Ovary (tissue), 9 donors: ENCODE measurements around the gene USP6NL. TPM values are rescaled to one million over a fixed set of nuclear protein-coding genes. Genes with fewer than 3 reads are reported as not detected.

Experiments
- DNase-seq, 5 donors: peaks; one replicate each; pipeline ENCODE4 v3.0.0-alpha.2; 2019 to 2020
- H3K27ac ChIP-seq, 2 donors: fragments of 200-600 bp; one replicate each; pipeline versions ENCODE4 v1.5.1 to v1.8.0; 2019 to 2022
- H3K27me3 ChIP-seq: fragments of 200-600 bp; one replicate; pipeline ENCODE4 v1.8.0; 2022
- H3K36me3 ChIP-seq: fragments of 200-600 bp; sonication (generic); one replicate; pipeline ENCODE4 v1.5.1; 2019
- H3K4me1 ChIP-seq: one replicate; pipeline ENCODE4 v1.8.1; 2013; ENCODE audit warnings: mild to moderate bottlenecking, moderate library complexity; ENCODE audit not compliant: insufficient read depth
- H3K4me3 ChIP-seq: fragments of 200-600 bp; sonication (generic); one replicate; pipeline ENCODE4 v1.5.1; 2017
- H3K9me3 ChIP-seq, 2 donors: fragments of 200-600 bp in 1 of 2; sonication (generic) in 1 of 2; one replicate each; pipeline versions ENCODE4 v1.5.1 to v1.8.1; 2013 to 2019; ENCODE audit warnings: mild to moderate bottlenecking in 1 of 2, moderate library complexity in 1 of 2
- CTCF ChIP-seq, 3 donors: fragments of 450-650 bp in 2 of 3; fragments of 200-600 bp in 1 of 3; IDR thresholded peaks; one replicate each; pipeline versions ENCODE4 v1.5.1 to v1.8.0; 2016 to 2022; ENCODE audit warnings: antibody characterized with exemption in 3 of 3, mild to moderate bottlenecking in 1 of 3
- EP300 ChIP-seq: sonication (generic); formaldehyde crosslinking; IDR thresholded peaks from one replicate; pipeline ENCODE4 v1.6.1; 2017; ENCODE audit warnings: antibody characterized with exemption
- POLR2A ChIP-seq: fragments of 450-650 bp; IDR thresholded peaks from one replicate; pipeline ENCODE4 v1.6.1; 2017; ENCODE audit warnings: antibody characterized with exemption, mild to moderate bottlenecking, moderate library complexity
- WGBS, 3 donors: extraction: QIAGEN DNeasy Blood & Tissue Kit in 1 of 3; methylation state at CpG; one replicate each; pipeline versions ENCODE4 v1.1.5 to v1.1.7; 2013 to 2017; 5-methylcytosine and 5-hydroxymethylcytosine counted together
- intact Hi-C, 4 donors: fragments of 100-400 bp; cut with DNase I; formaldehyde crosslinking; loops; one replicate each; pipeline versions ENCODE4 v1.11.0 to v1.15.1; 2022 to 2023
- polyA plus RNA-seq, 2 donors: library from polyadenylated mRNA; stranded (reverse); fragments of 200-250 nt in 1 of 2; fragments of 350-450 nt in 1 of 2; fragmentation: Illumina TruSeq in 1 of 2; extraction: RNeasy Lipid Tissue Mini Kit (QIAGEN cat#74804) in 1 of 2; gene quantifications; one replicate each; pipeline ENCODE4 v1.2.3, GENCODE V29; 2013 to 2014
- total RNA-seq, 7 donors: library from RNA; depleted of rRNA in 2 of 7; stranded (reverse); fragments of >200 nt in 2 of 7; fragmentation: NEBNext Ultra II Directional in 3 of 7; extraction: Animal tissue kit (Norgen Biotek cat#: 25700) in 3 of 7; gene quantifications; one replicate each; pipeline versions ENCODE4 v1.1.0 to v1.2.4, GENCODE V29; 2016 to 2023
- donor health status: DM: no; HTN: no; CAD: no; lungs with moderate emphysema.
- donor health status: DM: no; HTN: no; CAD: no.
- donor health status: Bipolar disorder and iron deficiency.
- donor health status: DM: yes; HTN: yes; CAD: no.
- donor health status: DM: no; HTN: no; CAD: no.
- donor health status: DM: yes; HTN: yes; CAD: no.

USP6NL gene
- total and polyA plus RNA-seq, 9 donors, result 9.6 to 28.8 (median 16.3) TPM

DNA sequence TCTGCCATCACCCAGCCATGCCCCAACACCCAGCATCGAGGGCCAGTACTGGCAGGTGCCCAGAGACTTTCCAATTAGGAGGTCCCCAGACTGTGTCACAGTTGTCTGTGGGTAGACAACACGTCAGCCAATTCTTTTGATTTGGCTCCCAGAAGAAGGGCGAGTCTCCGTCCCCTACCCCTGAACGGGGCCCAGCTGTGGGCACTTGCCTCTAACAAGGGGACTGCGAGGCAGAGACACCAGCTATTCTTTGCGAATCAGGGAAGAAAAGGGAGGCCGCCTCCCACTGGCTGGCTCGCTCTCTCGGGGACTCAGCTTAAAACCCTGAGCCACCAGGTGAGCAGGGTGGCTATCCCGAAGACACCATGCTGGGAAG lies 167.3 kb downstream of the USP6NL start:
- DNase-seq, result no peak
- no peaks in the 10 kb centered on the region for H3K36me3 ChIP-seq
- no peaks in the 10 kb centered on the region for H3K27me3 ChIP-seq
- 91 to 95% (median 95%) methylated on average over 11 of the region's 11 CpGs for WGBS, 3 donors
- H3K9me3 ChIP-seq, result peaks cover 0 to 3% of the 10 kb centered on the region in 2 donors
- no peak overlapping the region for H3K27ac ChIP-seq
- H3K4me1 ChIP-seq, result no peaks in the 10 kb centered on the region
- intact Hi-C loops, result no loop called here
- TF ChIP-seq POLR2A (no peak), CTCF (IDR thresholded peaks at IDR 0.05) (no peak), EP300 (no peak)
- no peak overlapping the region for H3K4me3 ChIP-seq

DNA sequence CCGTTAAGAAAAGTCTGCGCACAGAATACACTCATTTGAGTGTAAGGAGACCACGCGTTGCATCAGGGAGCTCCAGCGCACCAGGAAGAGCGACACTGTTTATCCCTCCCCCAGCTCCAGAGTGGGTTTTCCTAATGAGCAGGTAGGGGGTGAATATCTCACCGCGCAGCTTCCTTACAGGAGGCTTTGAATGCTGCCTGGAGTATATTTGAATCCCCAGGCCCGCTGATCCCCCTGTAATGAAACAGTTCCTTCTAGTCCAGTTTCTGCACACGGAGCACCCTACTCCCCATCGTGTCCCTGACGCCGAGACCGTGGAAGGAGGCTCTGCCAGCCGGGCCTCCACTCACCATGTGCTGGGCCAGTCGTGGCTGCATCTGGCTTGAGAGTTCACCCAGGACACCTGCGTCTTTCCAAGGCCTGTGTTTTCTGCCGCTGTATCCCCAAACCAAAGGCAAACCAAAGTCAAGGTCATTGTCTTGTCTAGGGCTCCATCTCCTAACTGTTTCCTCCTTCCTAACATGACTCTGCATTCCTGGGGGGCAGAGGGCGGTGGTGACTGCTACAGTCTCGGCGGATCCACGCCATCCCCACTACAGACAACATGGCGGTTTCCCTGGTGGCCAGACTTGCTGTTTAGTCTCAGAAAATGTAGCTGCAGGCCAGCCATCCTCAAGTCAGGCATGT lies 167.8 kb downstream of the USP6NL start:
- Histone ChIP-seq H3K36me3 (no peaks in the 10 kb centered on the region), H3K27me3 (no peaks in the 10 kb centered on the region), H3K4me1 (no peaks in the 10 kb centered on the region), H3K4me3 (no peak overlapping the region), H3K27ac (no peak overlapping the region), H3K9me3 (peaks cover 0 to 3% of the 10 kb centered on the region in 2 donors)
- DNase-seq, result no peak
- TF ChIP-seq CTCF (IDR thresholded peaks at IDR 0.05), result no peak
- TF ChIP-seq POLR2A, result no peak
- TF ChIP-seq EP300, result no peak
- 91 to 95% (median 91%) methylated on average over 23 of the region's 23 CpGs for WGBS, 3 donors
- intact Hi-C loops, result no loop called here

GRCh38 chr10:11442001-11442773 lies 169.3 kb downstream of the USP6NL start:
- intact Hi-C loops, result no loop called here
- TF ChIP-seq CTCF (IDR thresholded peaks at IDR 0.05) (no peak), POLR2A (no peak), EP300 (no peak)
- Histone ChIP-seq H3K4me3 (no peak overlapping the region), H3K4me1 (no peaks in the 10 kb centered on the region), H3K9me3 (peaks cover 0 to 3% of the 10 kb centered on the region in 2 donors), H3K27ac (no peak overlapping the region), H3K27me3 (no peaks in the 10 kb centered on the region), H3K36me3 (no peaks in the 10 kb centered on the region)
- no peak for DNase-seq
- 89 to 92% (median 89%) methylated on average over 16 of the region's 16 CpGs for WGBS, 3 donors

- TF ChIP-seq CTCF (IDR thresholded peaks at IDR 0.05) (no peak), POLR2A (no peak), EP300 (no peak)
- Histone ChIP-seq H3K4me1 (no peaks in the 10 kb centered on the region), H3K36me3 (no peaks in the 10 kb centered on the region), H3K9me3 (peaks cover 0 to 3% of the 10 kb centered on the region in 2 donors), H3K4me3 (no peak overlapping the region), H3K27me3 (no peaks in the 10 kb centered on the region), H3K27ac (no peak overlapping the region)
- 91 to 93% (median 91%) methylated on average over 16 of the region's 16 CpGs for WGBS, 3 donors
- DNase-seq, result no peak
- intact Hi-C loops, result no loop called here
Measured at GRCh38 chr10:11441151-11441535, 170.3 kb downstream of the USP6NL start.
